CD4-positive, CD25-positive, alpha-beta regulatory T cell (primary cell): ENCODE results near the gene TMEM117. TPM values are rescaled to one million over a fixed set of nuclear protein-coding genes. Genes with fewer than 3 reads are reported as not detected.
"Not testable (repeated sequence)": the region's sequence is repeated elsewhere in the genome, so short reads cannot be mapped to it uniquely, and the experiment has no call there.

Source experiments
- ATAC-seq, 2 donors: fragments of 150-1000 bp; cut with Tn5 transposase; one replicate each; pipeline ENCODE4 v1.10.0; 2021; ENCODE audit warnings: low read depth in 2 of 2, moderate number of reproducible peaks in 2 of 2, moderate library complexity in 1 of 2
- DNase-seq, 3 donors: peaks; one replicate each; pipeline versions ENCODE4 v3.0.0 to v3.0.0-alpha.2; 2012 to 2022; ENCODE audit warnings: mixed read lengths in 1 of 3
- H3K27ac ChIP-seq: one replicate; pipeline ENCODE4 v1.7.0; 2013; ENCODE audit warnings: mild to moderate bottlenecking, low read length; ENCODE audit not compliant: insufficient read depth, poor library complexity, severe bottlenecking
- H3K27me3 ChIP-seq: one replicate; pipeline ENCODE4 v1.7.0; 2013; ENCODE audit warnings: low read length; ENCODE audit not compliant: control insufficient read depth, insufficient read depth
- H3K36me3 ChIP-seq: one replicate; pipeline ENCODE4 v1.7.0; 2013; ENCODE audit warnings: mild to moderate bottlenecking, low read length, moderate library complexity; ENCODE audit not compliant: control insufficient read depth, insufficient read depth
- H3K4me1 ChIP-seq: 2 replicates; pipeline ENCODE4 v1.7.0; 2013; ENCODE audit warnings: mild to moderate bottlenecking, low read length; ENCODE audit not compliant: insufficient read depth, control insufficient read depth, poor library complexity, severe bottlenecking
- H3K4me3 ChIP-seq: one replicate; pipeline ENCODE4 v1.7.0; 2013; ENCODE audit warnings: low read depth, mild to moderate bottlenecking, low read length, moderate library complexity
- H3K9me3 ChIP-seq, 2 experiments: 1 replicate in 1 of 2; 2 replicates in 1 of 2; pipeline ENCODE4 v1.7.0; 2013; ENCODE audit warnings: low read length in 2 of 2, mild to moderate bottlenecking in 1 of 2, moderate library complexity in 1 of 2; ENCODE audit not compliant: control insufficient read depth in 2 of 2
- H3K27ac Mint-ChIP-seq, 3 donors: one replicate each; pipeline ENCODE4 v1.8.0; 2020 to 2022; ENCODE audit warnings: mild to moderate bottlenecking in 3 of 3, mixed read lengths in 3 of 3, moderate library complexity in 2 of 3
- H3K27me3 Mint-ChIP-seq: one replicate; pipeline ENCODE4 v1.8.0; 2022; ENCODE audit warnings: mild to moderate bottlenecking, mixed read lengths
- H3K36me3 Mint-ChIP-seq: one replicate; pipeline ENCODE4 v1.8.0; 2020; ENCODE audit warnings: mixed read lengths
- H3K4me1 Mint-ChIP-seq, 4 donors: one replicate each; pipeline ENCODE4 v1.8.0; 2020 to 2022; ENCODE audit warnings: mixed read lengths in 4 of 4, mild to moderate bottlenecking in 1 of 4
- H3K4me3 Mint-ChIP-seq, 4 donors: one replicate each; pipeline ENCODE4 v1.8.0; 2020 to 2022; ENCODE audit warnings: mild to moderate bottlenecking in 4 of 4, mixed read lengths in 4 of 4, moderate library complexity in 3 of 4
- H3K9me3 Mint-ChIP-seq, 7 donors: one replicate each; pipeline ENCODE4 v1.8.0; 2020 to 2022; ENCODE audit warnings: mixed read lengths in 7 of 7, mild to moderate bottlenecking in 3 of 7, moderate library complexity in 2 of 7
- polyA plus RNA-seq, 4 donors: library from polyadenylated mRNA; unstranded; fragments of 300-500 nt; fragmentation: Illumina TruSeq; gene quantifications; one replicate each; pipeline ENCODE4 v1.2.3, GENCODE V29; 2021
- total RNA-seq: library from RNA; stranded (reverse); gene quantifications from one replicate; pipeline ENCODE4 v1.2.3, GENCODE V29; 2022

Gene TMEM117
- total and polyA plus RNA-seq, 5 donors from 2014 or later = 2.4 to 4.7 (median 3.2) TPM

- no peaks in the 10 kb centered on the region for H3K36me3 Mint-ChIP-seq
Measured at GRCh38 chr12:44031472-44032185, 195.7 kb downstream of the TMEM117 start.

DNA sequence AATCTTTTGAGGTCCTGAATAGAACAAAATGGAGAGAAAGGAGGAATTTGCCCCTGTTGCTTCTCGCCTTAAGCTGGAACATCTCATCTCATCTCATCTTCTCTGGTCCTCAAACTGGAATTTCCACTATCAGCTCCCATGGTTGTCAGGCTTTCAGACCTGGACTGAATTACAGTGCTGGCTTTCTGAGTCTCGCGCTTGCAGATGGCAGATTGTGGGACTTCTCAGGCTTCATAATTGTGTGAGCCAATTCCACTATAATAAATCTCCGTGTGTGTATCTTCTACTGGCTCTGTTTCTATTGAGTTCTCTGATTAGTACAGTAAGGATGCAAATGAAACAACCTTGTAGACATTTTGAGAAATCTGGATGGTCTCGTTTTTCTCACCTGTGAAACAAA, 199.0 kb downstream of the TMEM117 start:
- DNase-seq (no peak), ATAC-seq (no peak)
- Mint-ChIP-seq H3K36me3 (no peaks in the 10 kb centered on the region), H3K27ac (no peak overlapping the region), H3K4me3 (no peak overlapping the region), H3K4me1 (no peaks in the 10 kb centered on the region), H3K27me3 (no peaks in the 10 kb centered on the region), H3K9me3 (peaks cover 0 to 5% (median 0%) of the 10 kb centered on the region in 7 donors)
- no peaks in the 10 kb centered on the region for H3K36me3 ChIP-seq
- peaks cover 8% of the 10 kb centered on the region in 2 experiments for H3K9me3 ChIP-seq
- H3K27ac ChIP-seq = no peak overlapping the region
- no peak overlapping the region for H3K4me3 ChIP-seq
- no peaks in the 10 kb centered on the region for H3K4me1 ChIP-seq
- no peaks in the 10 kb centered on the region for H3K27me3 ChIP-seq

More at GRCh38 chr12:44031472-44032185, 195.7 kb downstream of the TMEM117 start:
- H3K27ac Mint-ChIP-seq = no peak overlapping the region
- Histone ChIP-seq H3K4me1 (no peaks in the 10 kb centered on the region), H3K27me3 (no peaks in the 10 kb centered on the region), H3K4me3 (no peak overlapping the region), H3K36me3 (no peaks in the 10 kb centered on the region), H3K9me3 (peaks cover 8% of the 10 kb centered on the region in 2 experiments), H3K27ac (no peak overlapping the region)
- peaks cover 0 to 13% (median 3%) of the 10 kb centered on the region in 7 donors for H3K9me3 Mint-ChIP-seq
- ATAC-seq = no peak
- no peaks in the 10 kb centered on the region for H3K4me1 Mint-ChIP-seq
- DNase-seq = no peak
- no peak overlapping the region for H3K4me3 Mint-ChIP-seq
- H3K27me3 Mint-ChIP-seq = no peaks in the 10 kb centered on the region

DNA sequence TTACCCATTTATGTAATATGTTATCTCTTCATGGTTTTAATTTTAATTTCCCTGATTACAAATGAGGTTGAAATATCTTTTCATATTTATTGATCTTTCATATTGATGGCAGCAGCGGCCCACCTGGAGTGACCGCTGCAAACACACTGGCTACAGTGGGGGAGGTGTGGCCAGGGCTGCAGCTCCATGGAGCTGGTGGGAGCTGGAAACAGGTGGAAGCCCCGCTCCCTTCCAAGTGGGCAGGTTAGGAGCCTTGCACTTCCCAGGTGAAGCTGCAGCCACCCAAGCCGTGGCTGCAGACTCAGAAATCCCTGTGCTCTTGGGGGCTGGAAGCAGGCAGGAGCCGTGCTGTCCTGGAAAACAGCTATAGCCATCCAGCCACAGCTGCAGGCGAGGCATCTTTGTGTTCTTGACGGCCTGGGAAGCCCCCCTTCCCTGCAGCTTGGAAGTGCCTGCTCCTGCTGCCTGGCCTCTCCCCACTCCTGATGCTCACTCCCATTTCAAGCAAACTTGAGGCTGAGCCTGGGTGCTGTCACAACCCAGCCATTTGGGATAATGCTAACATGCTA, 201.1 kb downstream of the TMEM117 start:
- no peaks in the 10 kb centered on the region for H3K4me1 ChIP-seq
- Mint-ChIP-seq H3K27ac (no peak overlapping the region), H3K4me3 (no peak overlapping the region), H3K4me1 (no peaks in the 10 kb centered on the region), H3K9me3 (no peaks in the 10 kb centered on the region), H3K36me3 (no peaks in the 10 kb centered on the region), H3K27me3 (no peaks in the 10 kb centered on the region)
- peaks cover 0 to under 1% of the 10 kb centered on the region in 2 experiments for H3K9me3 ChIP-seq
- H3K27me3 ChIP-seq = no peaks in the 10 kb centered on the region
- no peaks in the 10 kb centered on the region for H3K36me3 ChIP-seq
- H3K27ac ChIP-seq = no peak overlapping the region
- no peak for ATAC-seq
- no peak for DNase-seq
- no peak overlapping the region for H3K4me3 ChIP-seq

DNA sequence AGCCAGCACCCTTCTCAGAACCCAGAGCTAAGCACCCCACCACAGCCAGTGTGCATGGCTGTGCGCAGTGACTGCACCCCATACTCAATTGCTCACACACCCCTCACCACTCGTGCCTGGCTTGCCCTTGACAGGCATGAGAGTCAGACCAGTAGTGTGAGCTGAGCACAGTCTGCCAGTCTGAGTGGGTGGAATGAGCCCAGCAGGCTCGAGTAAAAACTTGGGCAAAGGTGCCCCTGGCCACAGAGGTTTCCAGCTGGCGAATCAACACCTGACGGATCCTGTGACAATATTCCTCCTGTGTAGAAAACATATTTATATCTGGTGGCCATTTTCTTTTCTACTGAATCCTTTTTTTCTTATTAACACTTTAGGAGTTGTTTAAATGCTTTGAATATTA, 202.5 kb downstream of the TMEM117 start:
- H3K4me1 Mint-ChIP-seq = no peaks in the 10 kb centered on the region
- no peak overlapping the region for H3K27ac Mint-ChIP-seq
- no peaks in the 10 kb centered on the region for H3K27me3 ChIP-seq
- no peaks in the 10 kb centered on the region for H3K36me3 ChIP-seq
- H3K27me3 Mint-ChIP-seq = no peaks in the 10 kb centered on the region
- ATAC-seq = no peak
- H3K9me3 ChIP-seq = no peaks in the 10 kb centered on the region
- no peak overlapping the region for H3K4me3 Mint-ChIP-seq
- no peaks in the 10 kb centered on the region for H3K4me1 ChIP-seq
- H3K9me3 Mint-ChIP-seq = no peaks in the 10 kb centered on the region
- no peak for DNase-seq
- H3K36me3 Mint-ChIP-seq = peaks cover under 1% of the 10 kb centered on the region
- no peak overlapping the region for H3K27ac ChIP-seq
- H3K4me3 ChIP-seq = no peak overlapping the region

DNA sequence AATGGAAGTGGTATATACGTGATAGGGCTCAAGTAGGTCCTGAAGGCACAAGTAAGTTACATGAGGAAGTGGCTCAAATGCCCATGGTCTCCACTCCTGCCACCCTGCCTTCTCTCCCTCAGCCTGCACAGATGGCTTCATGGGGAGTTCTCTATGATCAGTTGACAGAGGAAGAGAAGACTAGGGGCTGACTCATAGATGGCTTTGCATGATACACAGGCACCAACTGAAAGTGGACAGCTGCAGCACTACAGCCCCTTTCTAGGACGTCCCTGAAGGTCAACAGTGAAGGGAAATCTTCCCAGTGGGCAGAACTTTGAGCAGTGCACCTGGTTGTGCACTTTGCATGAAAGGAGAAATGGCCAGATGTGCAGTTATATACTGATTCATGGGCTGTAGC, 208.6 kb downstream of the TMEM117 start:
- H3K27me3 Mint-ChIP-seq, H3K27ac Mint-ChIP-seq, ATAC-seq, H3K4me1 Mint-ChIP-seq, H3K4me1 ChIP-seq, H3K36me3 ChIP-seq, H3K36me3 Mint-ChIP-seq, H3K27ac ChIP-seq, H3K9me3 ChIP-seq, H3K9me3 Mint-ChIP-seq, H3K4me3 Mint-ChIP-seq, H3K4me3 ChIP-seq, DNase-seq, H3K27me3 ChIP-seq: not testable (repeated sequence)

DNA sequence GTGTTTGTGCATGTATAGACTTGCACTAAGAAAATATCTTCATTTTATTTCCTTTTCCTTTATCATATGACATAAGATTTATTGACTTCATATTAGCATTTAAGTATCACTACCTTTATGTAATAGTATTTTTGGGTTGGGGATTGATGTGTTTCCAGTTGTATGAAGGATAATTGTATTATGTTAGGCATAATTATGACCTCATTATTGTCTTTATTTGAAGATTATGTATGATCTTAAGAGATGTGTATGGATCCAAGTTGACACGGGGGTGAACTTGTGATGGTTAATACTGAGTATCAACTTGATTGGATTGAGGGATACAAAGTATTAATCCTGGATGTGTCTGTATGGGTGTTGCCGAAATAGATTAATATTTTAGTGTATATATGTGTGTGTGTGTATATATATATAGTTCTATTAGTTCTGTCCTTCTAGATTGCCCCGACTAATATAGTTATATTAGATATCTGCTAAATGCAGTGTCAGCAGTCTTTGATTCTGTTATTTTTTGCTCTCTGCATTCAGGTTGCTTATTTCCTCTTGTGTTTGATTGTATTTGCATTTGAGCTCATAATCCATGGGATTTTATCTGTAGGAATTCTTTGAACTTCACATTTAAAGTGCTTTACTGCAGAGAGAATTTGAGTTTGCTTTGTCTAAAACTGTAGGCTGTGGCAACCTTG, 211.0 kb downstream of the TMEM117 start:
- no peak overlapping the region for H3K4me3 ChIP-seq
- H3K27ac Mint-ChIP-seq = no peak overlapping the region

GRCh38 chr12:44052554-44052953, 216.7 kb downstream of the TMEM117 start:
- H3K4me1 ChIP-seq = no peaks in the 10 kb centered on the region
- no peak overlapping the region for H3K27ac Mint-ChIP-seq
- H3K27me3 Mint-ChIP-seq = peaks cover 5% of the 10 kb centered on the region
- no peak overlapping the region for H3K4me3 Mint-ChIP-seq
- no peaks in the 10 kb centered on the region for H3K9me3 Mint-ChIP-seq
- DNase-seq (no peak), ATAC-seq (no peak)
- no peaks in the 10 kb centered on the region for H3K36me3 Mint-ChIP-seq
- H3K36me3 ChIP-seq = no peaks in the 10 kb centered on the region
- H3K27me3 ChIP-seq = no peaks in the 10 kb centered on the region
- no peak overlapping the region for H3K27ac ChIP-seq
- H3K4me3 ChIP-seq = no peak overlapping the region
- H3K9me3 ChIP-seq = no peaks in the 10 kb centered on the region
- no peaks in the 10 kb centered on the region for H3K4me1 Mint-ChIP-seq

More for the DNA sequence above, 211.0 kb downstream of the TMEM117 start:
- no peak for DNase-seq
- Mint-ChIP-seq H3K4me1 (no peaks in the 10 kb centered on the region), H3K36me3 (peaks cover 6% of the 10 kb centered on the region), H3K9me3 (peaks cover 0 to 2% (median 0%) of the 10 kb centered on the region in 7 donors), H3K27me3 (no peaks in the 10 kb centered on the region), H3K4me3 (no peak overlapping the region)
- Histone ChIP-seq H3K4me1 (no peaks in the 10 kb centered on the region), H3K36me3 (no peaks in the 10 kb centered on the region), H3K9me3 (no peaks in the 10 kb centered on the region), H3K27ac (no peak overlapping the region), H3K27me3 (no peaks in the 10 kb centered on the region)
- no peak for ATAC-seq
